Measurements from ENCODE around the gene PEX10.
"Not testable (repeated sequence)": the region's sequence is repeated elsewhere in the genome, so short reads cannot be mapped to it uniquely, and the experiment has no call there.

Gene PEX10

DNA sequence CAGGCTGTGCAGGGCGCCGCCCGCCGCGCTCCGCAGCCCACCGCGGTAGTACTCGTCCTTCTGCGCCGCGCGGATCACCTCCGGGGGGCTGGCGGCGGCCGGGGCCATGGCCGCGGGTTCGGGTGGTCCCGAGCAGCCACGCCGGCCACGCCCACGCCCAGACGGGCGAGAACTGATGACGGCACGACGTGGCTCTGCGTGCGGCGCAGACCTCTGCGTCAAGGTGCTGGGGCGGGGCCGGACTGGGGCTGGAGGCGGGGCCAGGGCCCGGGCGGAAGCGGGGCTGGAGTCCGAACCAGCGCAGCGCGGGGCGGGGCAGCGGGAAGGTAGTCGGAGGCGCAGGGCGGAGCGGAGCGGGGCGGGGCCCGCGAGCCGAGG lies at the start of gene PEX10:
TSS of gene PEX10 (minus strand) at position 170 of the 378 bp plus-strand sequence. CDS start at position 108, 62 bp downstream.
- DNase-seq (ENCODE audit: low read depth in 3 of 3), result peak; percentile 99 to 100 (median 99)

DNA sequence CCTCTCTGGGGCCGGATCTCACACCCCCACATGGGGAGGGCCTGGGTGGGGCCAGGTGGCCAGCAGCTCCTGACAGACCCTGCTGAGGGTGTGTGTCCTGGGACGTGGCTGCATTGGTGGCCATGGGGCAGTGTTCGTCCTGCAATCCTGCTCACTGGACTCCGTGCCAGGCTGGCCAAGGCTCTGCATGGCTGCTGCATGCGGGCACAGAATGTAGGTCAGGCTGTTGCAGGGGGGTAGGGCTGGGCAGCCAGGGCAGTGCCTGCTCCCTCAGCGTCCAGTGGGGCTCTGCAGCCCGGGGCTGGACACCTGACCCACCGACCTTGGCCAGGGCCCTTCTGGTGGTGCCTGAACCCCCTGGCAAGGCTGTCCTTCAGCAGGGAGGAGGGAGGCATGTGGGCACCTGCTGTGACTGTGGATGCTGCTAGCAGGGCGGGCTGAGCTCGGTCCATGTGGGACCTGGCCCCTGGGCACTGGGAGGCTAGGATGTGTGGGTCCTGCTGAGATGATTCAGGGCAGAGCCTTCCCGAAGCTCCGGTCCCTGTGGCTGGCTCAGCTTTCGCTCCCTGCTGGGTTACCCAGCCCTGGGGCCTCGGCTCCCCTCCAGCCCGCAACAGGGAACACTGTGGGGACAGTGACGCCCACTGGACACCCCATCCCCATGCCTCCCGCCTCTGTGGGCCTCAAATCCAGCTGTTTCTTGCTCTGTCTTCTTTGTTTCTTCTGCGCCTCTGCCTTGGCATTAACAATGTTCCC lies 48.8 kb upstream of the PEX10 start:
- DNase-seq (ENCODE audit: low read depth in 3 of 3), result no peak

DNA sequence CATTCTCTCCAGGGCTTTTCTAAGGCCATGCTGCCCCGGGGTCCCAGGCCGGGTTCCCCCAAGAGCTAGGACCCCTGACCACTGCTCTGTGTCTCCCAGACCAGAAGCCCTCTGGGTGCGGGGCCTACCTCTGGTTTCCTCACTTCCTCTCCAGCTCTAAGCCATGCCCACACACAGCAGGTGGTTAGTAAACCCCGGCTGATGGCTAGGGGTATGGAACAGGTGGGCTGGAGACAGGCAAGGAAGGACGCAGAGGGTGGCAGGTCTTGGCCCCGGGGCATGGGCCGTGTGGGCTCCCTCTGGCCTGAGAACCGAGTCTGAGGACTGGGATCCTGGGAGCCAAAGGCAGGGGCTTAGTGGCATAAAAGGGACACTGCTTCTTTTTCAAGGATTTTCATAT lies 47.8 kb upstream of the PEX10 start:
- no peak for DNase-seq (ENCODE audit: low read depth in 3 of 3)

DNA sequence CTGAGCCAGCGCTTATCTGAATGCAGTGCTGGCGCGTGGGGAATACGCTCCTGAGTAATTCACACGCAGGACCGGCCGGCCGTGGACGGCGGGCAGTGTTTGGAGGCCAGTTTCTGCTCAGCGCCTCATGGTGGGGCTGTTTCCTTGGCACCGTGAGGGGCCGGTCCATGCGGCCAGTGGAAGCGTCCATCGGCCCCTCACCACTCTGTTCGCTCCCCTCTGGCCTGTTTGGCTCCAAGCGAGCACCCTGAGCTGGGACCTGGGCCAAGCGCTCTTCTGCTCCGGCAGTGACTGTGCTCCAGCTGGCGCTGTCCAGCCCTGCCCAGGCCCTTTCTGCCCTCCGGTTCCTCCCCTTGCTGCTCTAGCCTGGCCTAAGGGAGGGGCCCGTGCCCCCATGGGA lies 47.4 kb upstream of the PEX10 start:
- DNase-seq (ENCODE audit: low read depth in 3 of 3), result no peak

DNA sequence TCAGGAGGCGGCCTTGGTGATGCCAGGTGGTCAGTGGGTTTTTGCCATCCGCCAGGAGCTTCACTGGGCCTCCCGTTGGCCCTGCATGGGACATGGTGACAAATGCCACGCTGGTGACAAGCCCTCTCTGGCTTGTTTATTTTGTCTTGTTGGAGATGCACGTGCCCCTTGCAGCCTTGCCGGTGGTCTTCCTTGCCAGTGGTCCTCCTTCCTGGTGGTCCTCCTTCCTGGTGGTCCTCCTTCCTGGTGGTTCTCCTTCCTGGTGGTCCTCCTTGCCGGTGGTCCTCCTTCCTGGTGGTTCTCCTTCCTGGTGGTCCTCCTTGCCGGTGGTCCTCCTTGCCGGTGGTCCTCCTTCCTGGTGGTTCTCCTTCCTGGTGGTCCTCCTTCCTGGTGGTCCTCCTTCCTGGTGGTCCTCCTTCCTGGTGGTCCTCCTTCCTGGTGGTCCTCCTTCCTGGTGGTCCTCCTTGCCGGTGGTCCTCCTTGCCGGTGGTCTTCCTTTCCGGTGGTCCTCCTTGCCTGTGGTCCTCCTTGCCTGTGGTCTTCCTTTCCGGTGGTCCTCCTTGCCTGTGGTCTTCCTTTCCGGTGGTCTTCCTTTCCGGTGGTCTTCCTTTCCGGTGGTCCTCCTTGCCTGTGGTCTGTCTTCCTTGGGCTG lies 46.9 kb upstream of the PEX10 start:
- DNase-seq (ENCODE audit: low read depth in 3 of 3), result not testable (repeated sequence)

DNA sequence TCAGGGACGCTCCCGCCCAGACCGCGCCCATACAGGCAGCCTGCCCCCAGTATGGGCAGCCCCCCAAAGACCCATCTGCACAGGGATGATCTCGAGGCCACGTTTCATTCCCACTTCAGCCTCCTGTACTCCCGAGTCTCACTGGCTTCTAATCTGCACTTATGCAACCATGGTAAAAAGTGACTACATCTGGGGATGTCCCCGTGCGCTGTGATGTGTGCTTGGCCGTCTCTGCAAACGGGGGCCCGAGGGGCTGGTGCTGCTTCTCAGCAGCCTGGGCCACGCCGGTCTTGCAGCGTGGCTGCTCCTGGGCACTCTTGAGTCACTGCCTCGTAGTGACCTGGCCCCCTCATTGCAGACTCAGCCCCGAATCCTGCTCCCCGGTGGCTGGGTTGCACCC lies 46.3 kb upstream of the PEX10 start:
- DNase-seq (ENCODE audit: low read depth in 3 of 3), result no peak

DNA sequence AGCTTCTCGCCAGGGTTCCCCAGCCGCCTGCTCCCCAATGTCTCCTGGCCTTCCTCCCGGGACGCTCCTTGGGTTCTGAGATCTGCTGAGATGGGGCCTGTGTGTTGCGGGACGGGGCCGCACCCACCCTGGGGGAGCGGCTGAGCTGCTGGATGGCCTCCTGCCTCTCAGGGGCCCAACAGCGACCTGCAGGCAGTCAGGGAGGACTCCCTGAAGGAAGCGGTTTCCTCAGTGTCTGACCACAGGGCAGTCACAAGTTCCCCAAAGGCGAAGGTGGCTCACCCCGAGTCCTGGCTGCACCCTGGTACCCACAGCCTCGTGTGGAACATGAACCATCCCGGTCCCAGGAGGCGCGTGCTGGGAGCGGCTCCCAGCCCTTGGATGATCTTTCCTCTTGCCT lies 45.1 kb upstream of the PEX10 start:
- DNase-seq (ENCODE audit: low read depth in 3 of 3), result no peak

DNA sequence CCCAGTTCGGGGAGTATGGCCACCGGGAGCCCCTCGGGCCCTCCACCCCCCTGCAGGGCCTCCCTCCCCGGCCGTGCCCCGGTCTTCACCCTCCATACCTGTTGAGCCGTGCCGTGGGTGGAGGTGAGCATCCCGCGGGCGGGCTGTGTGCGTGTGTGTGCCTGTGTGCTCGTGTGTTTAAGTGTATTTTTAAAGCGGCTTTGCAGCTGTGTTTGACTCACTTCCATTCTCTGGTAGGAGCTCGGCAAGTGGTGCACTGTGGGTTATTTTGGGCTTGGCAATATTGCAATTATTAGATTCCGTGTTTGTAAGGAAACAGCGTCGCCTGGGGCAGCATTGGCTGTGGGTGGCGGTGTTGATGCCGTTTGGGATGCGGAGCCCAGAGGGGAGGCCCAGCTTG lies 43.4 kb upstream of the PEX10 start:
- DNase-seq (ENCODE audit: low read depth in 3 of 3), result no peak

DNA sequence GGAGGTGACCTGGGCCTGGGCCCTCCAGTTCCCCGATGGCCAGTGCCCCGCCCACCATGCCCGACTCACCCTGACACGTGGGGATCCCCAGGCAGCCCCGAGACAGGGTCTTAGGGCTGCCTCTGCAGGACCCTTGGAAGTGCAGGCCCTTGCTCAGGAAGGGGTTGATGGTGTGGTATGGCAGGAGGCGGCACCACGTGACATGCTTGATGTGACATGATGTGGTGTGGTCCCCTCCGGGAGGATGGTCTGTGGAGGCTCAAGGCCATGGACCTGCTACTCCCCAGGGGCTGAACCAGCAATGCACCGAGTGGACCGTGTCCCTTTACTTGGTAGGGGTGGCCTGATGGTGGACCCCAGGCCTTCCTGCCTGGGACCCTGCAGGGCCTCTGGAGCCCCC lies 41.9 kb upstream of the PEX10 start:
- no peak for DNase-seq (ENCODE audit: low read depth in 3 of 3)

DNA sequence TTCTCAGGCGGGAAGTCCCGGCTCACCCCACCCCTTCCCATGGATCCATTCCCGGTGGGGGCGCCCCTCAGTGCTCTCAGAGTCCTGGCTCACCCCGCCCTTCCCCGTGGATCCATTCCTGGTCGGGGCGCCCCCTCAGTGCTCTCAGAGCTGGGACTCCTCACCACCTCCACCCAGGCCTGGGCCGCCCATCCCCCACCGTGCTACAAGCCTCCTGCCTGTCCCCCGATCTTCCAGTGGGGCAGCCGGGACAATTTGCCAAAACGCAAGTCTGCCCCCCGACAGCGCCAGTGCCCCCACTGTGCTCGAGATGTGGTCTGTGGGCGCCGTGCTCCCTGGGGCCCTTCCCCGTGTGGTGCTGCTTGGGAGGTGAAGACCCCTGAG lies 40.6 kb upstream of the PEX10 start:
- DNase-seq (ENCODE audit: low read depth in 3 of 3), result no peak

DNA sequence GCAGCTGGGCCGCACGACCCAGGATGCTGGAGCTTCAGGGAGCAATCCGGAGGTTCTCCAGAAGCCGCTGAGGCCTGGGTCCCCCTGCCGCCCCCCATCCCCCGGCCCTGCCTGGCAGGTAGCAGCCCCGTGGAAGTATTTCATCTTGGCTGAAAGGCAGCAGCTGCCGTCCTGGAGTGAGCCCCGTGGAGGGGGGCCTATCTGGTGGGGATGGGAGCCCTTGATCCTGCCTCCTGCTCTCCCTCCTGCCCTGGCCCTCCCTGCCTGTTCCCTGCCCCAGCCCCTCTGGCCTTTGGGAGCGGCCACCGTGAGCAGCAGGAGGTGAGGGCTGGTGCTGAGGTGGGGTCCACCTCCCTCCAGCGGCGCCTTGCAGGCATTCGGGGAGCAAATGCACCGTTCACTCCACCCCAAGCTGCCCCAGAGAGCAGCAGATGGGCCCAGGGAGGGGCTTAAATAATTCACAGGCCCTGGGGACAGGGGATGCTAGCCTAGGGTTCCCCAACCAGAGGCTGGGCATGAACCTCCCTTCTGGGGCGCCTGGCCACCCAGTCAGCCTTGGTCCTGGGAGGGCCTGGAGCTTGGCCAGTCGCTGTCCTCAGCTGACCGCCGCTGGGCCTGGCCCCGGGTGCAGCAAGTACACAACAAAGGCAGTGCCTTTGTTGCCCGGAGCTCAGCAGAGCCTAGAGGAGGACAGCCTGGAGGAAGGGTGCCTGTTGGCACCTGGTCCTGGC lies 40.0 kb upstream of the PEX10 start:
- no peak for DNase-seq (ENCODE audit: low read depth in 3 of 3)

DNA sequence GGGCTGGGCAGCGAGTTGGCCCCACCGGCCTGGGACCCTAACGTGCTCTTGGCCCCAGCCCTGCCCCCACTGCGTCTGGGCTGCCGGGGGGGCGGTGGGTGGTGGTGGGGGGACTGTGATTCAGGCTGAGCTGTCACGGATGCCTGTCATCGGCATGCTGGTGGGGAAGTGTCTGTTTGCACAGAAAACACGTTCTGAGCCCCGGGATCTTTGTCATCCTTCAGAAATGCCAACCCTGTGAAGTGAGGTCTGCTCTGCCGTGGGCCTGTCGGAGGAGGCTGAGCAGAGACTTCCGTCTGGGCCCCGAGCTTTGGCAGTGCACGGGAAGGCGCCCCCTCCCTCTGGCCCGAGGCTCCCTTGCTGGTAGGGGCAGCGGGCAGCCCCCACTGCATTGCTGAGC lies 39.4 kb upstream of the PEX10 start:
- DNase-seq (ENCODE audit: low read depth in 3 of 3), result no peak

DNA sequence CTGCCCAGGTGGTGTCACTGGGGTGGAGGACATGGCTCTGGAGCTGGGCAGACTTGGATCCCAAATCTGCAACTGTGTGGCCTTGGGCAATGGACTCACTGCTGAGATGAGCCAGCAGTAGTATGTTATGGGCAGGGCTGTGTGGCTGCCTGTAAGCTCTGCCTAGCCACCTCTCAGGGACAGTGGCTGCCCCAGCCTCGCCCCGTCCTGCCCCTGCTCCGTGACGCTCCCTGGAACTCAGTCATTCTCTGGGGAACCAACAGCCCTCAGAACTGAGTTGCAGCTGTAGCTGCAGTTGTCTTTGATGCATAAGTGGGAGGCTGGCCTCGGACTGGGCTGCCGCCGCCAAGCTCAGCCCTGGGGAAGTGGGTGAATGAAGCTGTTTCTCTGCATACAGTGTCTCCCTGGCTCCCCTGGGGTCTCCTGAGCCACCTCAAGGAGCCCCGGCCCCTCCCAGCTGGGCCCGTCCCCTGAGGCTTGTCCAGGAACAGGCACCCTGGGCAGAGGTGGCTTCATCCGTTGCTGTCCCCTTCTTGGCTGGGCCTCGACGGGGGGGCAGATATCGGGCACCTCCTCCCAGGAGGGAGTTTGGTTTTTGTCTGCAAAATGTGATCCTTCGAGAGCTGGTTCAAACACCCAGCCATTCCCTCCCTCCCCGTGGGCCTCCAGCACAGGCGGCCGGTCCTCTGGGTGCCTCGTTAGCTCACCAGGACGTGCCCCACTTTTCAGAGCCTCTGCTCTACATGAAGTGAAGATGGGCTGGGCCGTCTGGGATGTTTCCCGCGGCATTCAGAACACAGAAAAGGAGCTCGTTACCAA lies 37.5 kb upstream of the PEX10 start:
- DNase-seq (ENCODE audit: low read depth in 3 of 3), result no peak

DNA sequence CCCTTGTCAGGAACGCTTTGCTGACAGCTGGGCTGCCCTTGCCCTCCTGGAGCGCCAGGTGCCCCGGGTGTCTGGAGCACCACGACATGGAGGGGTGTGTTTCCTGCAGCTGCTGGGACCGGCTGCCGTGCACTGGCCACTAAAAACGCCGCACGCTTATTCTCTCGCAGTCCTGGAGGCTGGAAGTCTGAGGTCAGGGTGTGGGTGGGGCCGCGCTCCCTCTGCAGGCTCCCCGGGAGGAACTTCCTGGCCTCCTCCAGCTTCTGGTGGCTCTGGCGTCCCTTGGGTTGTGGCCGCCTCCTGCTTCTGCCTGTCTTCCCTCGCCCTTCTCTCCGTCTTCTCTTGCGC lies 35.7 kb upstream of the PEX10 start:
- DNase-seq (ENCODE audit: low read depth in 3 of 3), result no peak

DNA sequence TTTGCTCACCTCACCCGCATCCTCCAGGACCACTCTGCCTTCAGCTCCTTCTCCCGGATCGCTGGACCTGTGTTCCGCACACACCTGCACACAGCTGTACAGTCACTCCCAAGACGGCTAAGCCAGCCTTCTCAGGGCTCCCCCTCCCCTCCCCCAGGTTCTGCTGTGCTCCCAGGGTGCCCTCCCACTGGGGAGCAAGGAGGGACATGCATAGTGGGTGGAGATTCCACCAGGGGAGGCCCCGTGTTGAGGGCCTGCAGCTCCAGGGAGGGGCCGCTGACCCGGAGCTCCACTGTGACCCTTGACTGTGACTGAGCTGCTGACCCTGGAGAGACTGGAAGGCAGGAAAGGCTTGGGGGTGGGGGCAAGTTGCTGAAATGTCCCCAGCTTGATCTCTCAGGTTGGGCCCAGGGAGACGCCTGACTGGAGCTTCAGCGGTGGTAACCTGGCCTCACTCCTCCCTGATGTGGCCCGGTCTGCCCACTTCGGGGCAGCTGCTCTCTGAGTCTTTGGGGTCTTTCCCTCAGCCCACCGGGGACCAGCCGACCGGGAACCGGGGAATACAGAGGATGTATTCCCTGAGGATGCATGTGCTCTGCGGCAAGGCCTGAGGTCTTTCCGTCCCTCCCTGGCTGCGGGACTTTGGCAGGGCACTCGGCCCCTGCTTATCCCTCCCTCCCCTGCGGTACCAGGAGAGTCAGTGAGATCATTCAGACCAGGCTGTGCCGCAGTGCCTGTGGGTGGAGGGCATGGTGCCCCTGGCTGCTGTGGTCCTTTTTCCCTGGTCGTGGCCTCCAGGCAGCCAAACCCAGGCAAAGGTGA lies 35.1 kb upstream of the PEX10 start:
- no peak for DNase-seq (ENCODE audit: low read depth in 3 of 3)

DNA sequence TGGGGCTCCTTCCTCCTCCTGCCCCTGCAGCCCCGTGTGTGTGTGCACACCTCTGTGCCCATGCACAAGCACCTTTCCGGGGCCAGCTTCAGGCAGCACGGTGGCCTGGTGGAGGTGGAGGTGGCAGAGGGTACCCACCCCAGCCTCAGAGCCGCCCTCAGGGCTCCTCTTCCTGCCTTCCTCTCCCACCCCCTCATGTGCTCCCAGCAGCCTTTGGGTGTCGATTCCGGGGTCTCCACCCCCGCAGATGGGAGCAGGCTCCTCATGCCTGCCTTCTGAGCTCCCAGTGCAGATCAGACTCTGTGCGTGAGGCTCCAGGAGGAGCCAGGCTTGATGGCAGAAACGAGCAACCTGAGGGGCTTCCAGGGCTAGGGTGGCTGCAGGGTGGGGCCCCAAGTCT lies 34.5 kb upstream of the PEX10 start:
- no peak for DNase-seq (ENCODE audit: low read depth in 3 of 3)

DNA sequence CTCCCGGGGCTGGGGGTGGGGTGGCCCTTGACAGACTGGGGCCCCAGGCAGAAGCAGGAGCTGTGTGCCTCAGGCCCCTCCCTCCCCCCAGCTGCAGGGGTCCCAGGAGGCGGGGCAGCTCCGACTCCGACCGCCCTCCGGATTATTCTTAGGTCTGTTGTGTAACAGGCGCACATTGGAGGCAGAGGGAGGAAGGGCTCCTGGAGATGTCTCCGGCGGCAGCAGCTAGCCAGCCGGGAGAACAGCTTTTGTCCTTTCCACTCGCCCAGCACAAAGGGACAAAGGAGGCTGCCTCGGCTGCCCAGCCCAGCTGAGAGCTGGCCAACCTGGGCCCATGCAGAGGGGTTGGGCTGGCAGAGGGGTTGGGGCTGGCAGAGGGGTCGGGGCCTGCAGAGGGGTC lies 34.0 kb upstream of the PEX10 start:
- DNase-seq (ENCODE audit: low read depth in 3 of 3), result no peak

DNA sequence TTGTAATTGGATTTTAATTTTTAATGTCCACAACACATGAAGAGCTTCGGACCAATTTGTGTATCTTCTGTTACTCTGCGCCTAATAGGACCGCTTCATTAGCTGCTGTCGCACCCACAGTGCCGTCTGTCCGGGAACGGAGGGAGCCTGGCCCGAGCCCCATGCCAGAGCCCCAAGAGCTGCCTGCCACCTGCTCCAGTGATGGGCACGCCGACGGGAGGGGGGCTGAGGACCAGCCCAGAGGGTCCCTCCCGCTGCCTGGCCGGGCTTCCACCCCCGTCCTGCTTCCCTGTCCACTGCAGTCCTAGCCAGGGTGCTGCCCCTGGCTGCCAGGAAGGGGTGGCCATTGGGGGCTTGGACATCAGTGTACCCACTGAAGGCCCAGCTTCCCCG lies 33.5 kb upstream of the PEX10 start:
- DNase-seq (ENCODE audit: low read depth in 3 of 3), result no peak

DNA sequence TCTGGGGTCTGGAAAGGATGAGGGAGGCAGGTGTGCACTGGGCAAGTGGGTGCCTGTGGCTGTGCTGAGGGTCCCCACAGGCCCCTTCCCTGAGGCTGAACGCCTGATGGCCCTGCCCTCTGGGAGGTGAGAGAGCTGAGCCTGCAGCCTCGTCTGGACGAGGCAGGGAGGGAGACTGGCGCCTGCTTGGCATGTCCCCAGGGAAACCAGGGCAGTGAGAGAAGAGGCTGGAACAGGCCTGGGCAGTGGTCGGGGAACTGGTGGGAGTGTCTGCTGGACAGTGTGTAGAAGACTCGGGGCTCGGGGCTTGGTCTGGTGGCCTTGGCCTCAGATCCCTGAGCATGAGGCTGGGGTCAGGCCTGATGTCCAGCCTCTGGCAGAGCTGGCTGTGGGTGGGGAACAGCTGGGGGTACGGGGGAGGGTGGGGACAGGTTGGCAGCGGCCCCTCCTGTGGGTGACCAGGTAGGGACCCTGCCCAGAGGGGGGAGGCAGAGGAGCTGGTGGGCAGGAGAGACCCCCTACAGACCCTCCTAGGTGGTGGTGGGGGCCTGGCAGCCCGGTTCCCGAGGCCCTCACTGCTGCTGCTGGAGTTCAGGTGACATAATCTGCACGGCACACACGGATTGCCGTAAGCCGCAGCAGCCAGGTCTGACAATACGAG lies 32.9 kb upstream of the PEX10 start:
- DNase-seq (ENCODE audit: low read depth in 3 of 3), result no peak

DNA sequence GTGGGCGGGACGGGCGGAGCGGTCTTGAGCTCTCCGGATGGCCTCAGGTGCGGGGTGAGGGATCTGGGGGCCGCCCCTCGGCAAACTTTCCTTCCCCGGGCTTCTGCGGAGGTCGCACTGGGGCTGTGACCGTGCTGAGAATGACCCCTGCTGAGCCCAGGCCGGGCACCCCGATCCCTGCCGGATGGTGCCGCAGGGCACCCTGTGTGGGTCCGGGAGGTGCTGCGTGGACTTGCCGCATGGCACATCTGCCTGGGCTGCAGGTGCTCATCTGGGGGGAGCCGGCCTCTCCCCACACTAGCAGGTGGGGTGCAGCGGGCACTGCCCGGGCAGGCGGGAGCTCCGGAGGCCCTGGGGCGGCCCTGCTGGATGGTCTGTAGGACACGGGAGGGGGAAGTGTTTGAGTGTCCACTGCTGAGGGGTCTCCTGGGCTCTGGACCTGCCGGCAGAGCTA lies 31.8 kb upstream of the PEX10 start:
- DNase-seq (ENCODE audit: low read depth in 3 of 3), result no peak
